Brain microvascular endothelial cell (primary cell): ENCODE results near the gene TIGD1.
A peak's percentile ranks its signal among the peaks of the same experiment; 100 is the strongest.

Experiments used
- DNase-seq: peaks from one replicate; pipeline ENCODE4 v3.0.0-alpha.2; 2020
- H3K27ac ChIP-seq: fragments of 250-450 bp; sonication (Bioruptor Pico); 2 replicates; pipeline ENCODE4 v1.5.1; 2020; ENCODE audit warnings: mild to moderate bottlenecking, moderate library complexity
- H3K27me3 ChIP-seq: fragments of 250-450 bp; sonication (Bioruptor Pico); replicated peaks from 2 replicates; pipeline ENCODE4 v1.5.1; 2020; ENCODE audit warnings: mild to moderate bottlenecking
- H3K36me3 ChIP-seq: fragments of 250-450 bp; sonication (Bioruptor Pico); replicated peaks from 2 replicates; pipeline ENCODE4 v1.5.1; 2020; ENCODE audit warnings: mild to moderate bottlenecking
- H3K4me3 ChIP-seq: 2 replicates; pipeline ENCODE4 v1.5.1; 2011; ENCODE audit warnings: low read depth, mild to moderate bottlenecking, control low read depth, low read length, moderate library complexity
- in situ Hi-C: cut with HindIII; loops from 2 replicates; pipeline ENCODE4 v1.10.0; 2017; ENCODE audit warnings: low sequenced_read_pairs, low pct_ligation_motif_present
- TF ChIP-seq, protein P1 (sequence below): IDR thresholded peaks from 2 replicates; pipeline ENCODE4 v1.5.1; 2011; ENCODE audit warnings: low read depth, mild to moderate bottlenecking, moderate library complexity, low read length, control low read depth, inconsistent platforms; ENCODE audit errors: missing control alignments

Gene TIGD1

DNA sequence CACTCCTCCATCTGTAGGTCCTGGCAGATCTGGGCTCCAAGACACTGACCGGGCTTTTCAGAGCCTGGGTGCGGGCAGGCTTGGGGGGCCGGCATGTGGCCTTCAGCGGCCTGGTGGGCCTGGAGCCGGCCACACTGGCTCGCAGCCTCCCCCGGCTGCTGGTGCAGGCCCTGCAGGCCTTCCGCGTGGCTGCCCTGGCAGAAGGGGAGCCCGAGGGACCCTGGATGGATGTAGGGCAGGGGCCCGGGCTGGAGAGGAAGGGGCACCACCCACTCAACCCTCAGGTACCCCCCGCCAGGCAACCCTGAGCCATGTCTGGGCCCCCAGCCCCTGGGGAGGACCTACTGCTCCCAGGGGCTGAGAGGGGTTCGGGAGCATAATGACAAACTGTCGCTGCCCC, 25.2 kb downstream of the TIGD1 start:
- H3K27me3 ChIP-seq = peaks cover 45% of the 10 kb centered on the region

DNA sequence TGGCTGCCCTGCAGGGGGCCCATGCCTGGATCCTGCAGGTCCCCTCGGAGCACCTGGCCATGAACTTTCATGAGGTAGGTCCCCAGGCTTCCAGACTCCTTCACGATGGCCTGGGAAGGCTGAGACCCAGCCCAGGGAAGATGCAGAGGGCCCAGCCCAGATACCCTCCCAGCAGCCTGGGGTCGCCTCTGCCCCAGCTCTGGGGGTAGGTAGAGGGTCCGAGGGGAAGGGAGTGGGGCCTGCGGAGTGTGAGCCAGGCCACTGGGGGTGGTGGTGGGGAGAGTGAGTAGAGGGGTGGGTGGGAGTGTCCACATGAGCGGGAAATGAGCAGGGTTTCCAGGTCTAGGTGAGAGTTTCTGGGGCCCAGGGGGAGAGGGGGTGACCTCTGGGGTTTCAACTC, 25.6 kb downstream of the TIGD1 start:
- H3K27ac ChIP-seq = no peak overlapping the region
- H3K4me3 ChIP-seq = no peak overlapping the region
- in situ Hi-C loops = no loop called here
- peaks cover 45% of the 10 kb centered on the region for H3K27me3 ChIP-seq
- TF ChIP-seq, protein P1, sequence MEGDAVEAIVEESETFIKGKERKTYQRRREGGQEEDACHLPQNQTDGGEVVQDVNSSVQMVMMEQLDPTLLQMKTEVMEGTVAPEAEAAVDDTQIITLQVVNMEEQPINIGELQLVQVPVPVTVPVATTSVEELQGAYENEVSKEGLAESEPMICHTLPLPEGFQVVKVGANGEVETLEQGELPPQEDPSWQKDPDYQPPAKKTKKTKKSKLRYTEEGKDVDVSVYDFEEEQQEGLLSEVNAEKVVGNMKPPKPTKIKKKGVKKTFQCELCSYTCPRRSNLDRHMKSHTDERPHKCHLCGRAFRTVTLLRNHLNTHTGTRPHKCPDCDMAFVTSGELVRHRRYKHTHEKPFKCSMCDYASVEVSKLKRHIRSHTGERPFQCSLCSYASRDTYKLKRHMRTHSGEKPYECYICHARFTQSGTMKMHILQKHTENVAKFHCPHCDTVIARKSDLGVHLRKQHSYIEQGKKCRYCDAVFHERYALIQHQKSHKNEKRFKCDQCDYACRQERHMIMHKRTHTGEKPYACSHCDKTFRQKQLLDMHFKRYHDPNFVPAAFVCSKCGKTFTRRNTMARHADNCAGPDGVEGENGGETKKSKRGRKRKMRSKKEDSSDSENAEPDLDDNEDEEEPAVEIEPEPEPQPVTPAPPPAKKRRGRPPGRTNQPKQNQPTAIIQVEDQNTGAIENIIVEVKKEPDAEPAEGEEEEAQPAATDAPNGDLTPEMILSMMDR = no peak
- no peak for DNase-seq
- no peaks in the 10 kb centered on the region for H3K36me3 ChIP-seq

More for the DNA sequence above, 25.2 kb downstream of the TIGD1 start:
- TF ChIP-seq, protein P1 = no peak
- no peak for DNase-seq
- in situ Hi-C loops = no loop called here
- Histone ChIP-seq H3K4me3 (no peak overlapping the region), H3K27ac (no peak overlapping the region), H3K36me3 (no peaks in the 10 kb centered on the region)

- Histone ChIP-seq H3K36me3 (no peaks in the 10 kb centered on the region), H3K27me3 (peaks cover 51% of the 10 kb centered on the region), H3K27ac (no peak overlapping the region), H3K4me3 (no peak overlapping the region)
- TF ChIP-seq, protein P1 = peak; percentile 48
- in situ Hi-C loops = no loop called here
- no peak for DNase-seq
These were observed 26.4 kb downstream of the TIGD1 start for GRCh38 chr2:232523682-232524597.

DNA sequence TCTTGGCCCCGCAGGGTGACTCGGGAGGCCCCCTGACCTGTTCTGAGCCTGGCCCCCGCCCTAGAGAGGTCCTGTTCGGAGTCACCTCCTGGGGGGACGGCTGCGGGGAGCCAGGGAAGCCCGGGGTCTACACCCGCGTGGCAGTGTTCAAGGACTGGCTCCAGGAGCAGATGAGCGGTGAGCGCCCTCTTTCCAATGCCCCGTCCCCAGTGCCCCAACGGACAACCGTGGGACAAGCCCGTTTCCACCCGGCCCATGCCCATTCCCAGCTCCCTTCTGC, 27.0 kb downstream of the TIGD1 start:
- Histone ChIP-seq H3K4me3 (no peak overlapping the region), H3K27me3 (peaks cover 54% of the 10 kb centered on the region), H3K36me3 (no peaks in the 10 kb centered on the region), H3K27ac (no peak overlapping the region)
- in situ Hi-C loops = no loop called here
- TF ChIP-seq, protein P1 = no peak
- DNase-seq = no peak

DNA sequence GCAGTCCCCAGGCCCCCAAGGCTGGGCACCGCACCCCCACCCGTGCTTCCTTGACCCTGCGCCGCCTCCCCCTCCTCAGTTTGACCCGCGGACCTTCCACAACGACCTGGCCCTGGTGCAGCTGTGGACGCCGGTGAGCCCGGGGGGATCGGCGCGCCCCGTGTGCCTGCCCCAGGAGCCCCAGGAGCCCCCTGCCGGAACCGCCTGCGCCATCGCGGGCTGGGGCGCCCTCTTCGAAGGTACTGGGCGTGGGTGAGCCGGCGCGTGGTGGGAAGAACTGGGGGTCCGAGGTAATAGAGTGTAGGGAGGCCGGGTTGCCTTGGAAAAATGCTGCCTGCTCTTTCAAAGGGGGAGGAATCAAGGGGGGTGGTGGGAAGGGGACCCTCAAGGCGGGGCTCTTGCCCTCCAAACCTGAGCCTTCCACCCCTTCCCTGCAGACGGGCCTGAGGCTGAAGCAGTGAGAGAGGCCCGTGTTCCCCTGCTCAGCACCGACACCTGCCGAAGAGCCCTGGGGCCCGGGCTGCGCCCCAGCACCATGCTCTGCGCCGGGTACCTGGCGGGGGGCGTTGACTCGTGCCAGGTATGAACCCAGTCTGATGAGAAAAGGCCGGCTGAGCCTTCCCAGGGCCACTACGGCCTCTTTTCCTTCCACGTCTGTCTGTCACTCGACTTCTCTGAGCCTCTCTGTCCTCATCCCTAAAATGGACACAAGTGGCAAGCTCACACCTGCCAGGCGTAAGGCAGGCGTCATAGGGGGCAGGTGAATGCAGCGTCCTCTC, 27.5 kb downstream of the TIGD1 start:
- DNase-seq = no peak
- in situ Hi-C loops = no loop called here
- no peak overlapping the region for H3K27ac ChIP-seq
- TF ChIP-seq, protein P1 = no peak
- H3K27me3 ChIP-seq = peaks cover 56% of the 10 kb centered on the region
- H3K4me3 ChIP-seq = no peak overlapping the region
- no peaks in the 10 kb centered on the region for H3K36me3 ChIP-seq
